Prostate gland (tissue), 2 donors: ENCODE measurements around the gene KNCN. TPM values are rescaled to one million over a fixed set of nuclear protein-coding genes. Genes with fewer than 3 reads are reported as not detected.

Source experiments
- DNase-seq: peaks from one replicate; pipeline ENCODE4 v3.0.0-alpha.2; 2019; ENCODE audit warnings: low spot score
- H3K27ac ChIP-seq, 2 donors: fragments of 200-600 bp; sonication (generic); 2 replicates each; pipeline ENCODE4 v1.5.1; 2017 to 2019
- H3K27me3 ChIP-seq: fragments of 200-600 bp; sonication (generic); replicated peaks from 2 replicates; pipeline ENCODE4 v1.5.1; 2019; ENCODE audit not compliant: insufficient read depth
- H3K36me3 ChIP-seq, 2 donors: fragments of 200-600 bp; sonication (generic); 1 replicate in 1 of 2; 2 replicates in 1 of 2; pipeline versions ENCODE4 v1.5.1 to v1.8.1; 2017 to 2019
- H3K4me1 ChIP-seq: fragments of 200-600 bp; sonication (generic); replicated peaks from 2 replicates; pipeline ENCODE4 v1.5.1; 2019
- H3K4me3 ChIP-seq, 2 donors: fragments of 200-600 bp; sonication (generic); 2 replicates each; pipeline ENCODE4 v1.5.1; 2017 to 2019
- H3K9me3 ChIP-seq: fragments of 200-600 bp; sonication (generic); 2 replicates; pipeline ENCODE4 v1.5.1; 2017
- POLR2A ChIP-seq: fragments of 450-650 bp; IDR thresholded peaks from one replicate; pipeline ENCODE4 v1.6.1; 2016; ENCODE audit warnings: antibody characterized with exemption, mild to moderate bottlenecking
- POLR2AphosphoS5 ChIP-seq: sonication (generic); formaldehyde crosslinking; IDR thresholded peaks from one replicate; pipeline ENCODE4 v1.6.1; 2017; ENCODE audit warnings: antibody characterized with exemption
- WGBS: methylation state at CpG from one replicate; pipeline ENCODE4 v1.1.5; 2018; 5-methylcytosine and 5-hydroxymethylcytosine counted together
- intact Hi-C: fragments of 100-400 bp; cut with DNase I; formaldehyde crosslinking; loops from one replicate; pipeline ENCODE4 v1.14.2; 2022
- total RNA-seq, 2 donors: library from RNA; depleted of rRNA; stranded (reverse); fragments of >200 nt; gene quantifications; one replicate each; pipeline ENCODE4 v1.1.0, GENCODE V29; 2016
- TF ChIP-seq, protein P1 (sequence below), 4 experiments: fragments of 200-600 bp in 2 of 4; fragments of 450-650 bp in 2 of 4; sonication (generic) in 2 of 4; IDR thresholded peaks; 1 replicate in 3 of 4; 2 replicates in 1 of 4; pipeline ENCODE4 v1.5.1; 2016 to 2019; ENCODE audit warnings: antibody characterized with exemption in 4 of 4, mild to moderate bottlenecking in 2 of 4, moderate library complexity in 2 of 4

The KNCN gene
- total RNA-seq, 2 donors from 2014 or later = not detected

DNA sequence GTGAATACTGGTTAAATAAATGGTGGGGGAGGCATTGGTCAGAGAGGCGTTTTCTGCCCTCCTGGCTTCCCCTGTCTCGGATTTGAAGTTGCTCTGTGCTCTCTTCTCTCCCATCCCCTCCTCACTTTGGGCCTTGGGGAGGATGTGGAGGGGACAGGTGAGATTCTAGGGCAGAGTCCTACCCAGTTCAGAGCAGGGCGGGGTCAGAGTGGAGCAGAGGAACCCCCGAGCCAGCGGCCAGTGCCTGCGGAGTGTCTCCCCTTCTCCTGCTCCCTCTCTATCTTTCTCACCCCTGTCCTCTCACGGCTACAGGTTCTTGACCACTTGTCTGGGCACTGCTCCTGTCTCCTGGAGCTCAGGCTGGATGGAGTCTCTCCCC, 8.1 kb downstream of the KNCN start:
- intact Hi-C loops = no loop called here
- 75% methylated on average over 7 of the region's 7 CpGs for WGBS
- no peak for DNase-seq
- Histone ChIP-seq H3K4me1 (no peaks in the 10 kb centered on the region), H3K27me3 (peaks cover 3% of the 10 kb centered on the region), H3K36me3 (no peaks in the 10 kb centered on the region), H3K9me3 (no peaks in the 10 kb centered on the region), H3K4me3 (no peak overlapping the region), H3K27ac (no peak overlapping the region)
- no peak for TF ChIP-seq POLR2AphosphoS5
- TF ChIP-seq POLR2A = no peak
- TF ChIP-seq, protein P1, sequence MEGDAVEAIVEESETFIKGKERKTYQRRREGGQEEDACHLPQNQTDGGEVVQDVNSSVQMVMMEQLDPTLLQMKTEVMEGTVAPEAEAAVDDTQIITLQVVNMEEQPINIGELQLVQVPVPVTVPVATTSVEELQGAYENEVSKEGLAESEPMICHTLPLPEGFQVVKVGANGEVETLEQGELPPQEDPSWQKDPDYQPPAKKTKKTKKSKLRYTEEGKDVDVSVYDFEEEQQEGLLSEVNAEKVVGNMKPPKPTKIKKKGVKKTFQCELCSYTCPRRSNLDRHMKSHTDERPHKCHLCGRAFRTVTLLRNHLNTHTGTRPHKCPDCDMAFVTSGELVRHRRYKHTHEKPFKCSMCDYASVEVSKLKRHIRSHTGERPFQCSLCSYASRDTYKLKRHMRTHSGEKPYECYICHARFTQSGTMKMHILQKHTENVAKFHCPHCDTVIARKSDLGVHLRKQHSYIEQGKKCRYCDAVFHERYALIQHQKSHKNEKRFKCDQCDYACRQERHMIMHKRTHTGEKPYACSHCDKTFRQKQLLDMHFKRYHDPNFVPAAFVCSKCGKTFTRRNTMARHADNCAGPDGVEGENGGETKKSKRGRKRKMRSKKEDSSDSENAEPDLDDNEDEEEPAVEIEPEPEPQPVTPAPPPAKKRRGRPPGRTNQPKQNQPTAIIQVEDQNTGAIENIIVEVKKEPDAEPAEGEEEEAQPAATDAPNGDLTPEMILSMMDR (IDR thresholded peaks at IDR 0.05) = no peak

DNA sequence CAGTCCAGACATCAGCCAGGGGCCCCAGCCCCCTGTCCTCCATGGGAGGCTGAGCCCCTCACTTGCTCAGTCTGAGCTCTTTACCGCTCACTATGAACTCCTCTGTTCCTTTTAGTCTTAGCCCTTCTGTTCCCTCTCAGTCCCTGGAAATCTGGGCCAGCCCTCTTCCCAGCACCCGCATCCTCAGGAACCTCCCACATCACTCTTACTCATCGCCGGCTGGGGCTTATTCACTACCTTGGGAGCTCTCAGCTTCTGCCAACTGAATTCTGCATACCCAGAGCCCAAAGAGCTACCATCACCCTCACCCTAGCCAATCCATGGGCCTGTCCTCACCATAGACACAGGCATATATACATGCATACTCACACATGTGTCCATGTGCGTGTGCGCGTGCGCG, 11.5 kb downstream of the KNCN start:
- no peak overlapping the region for H3K4me3 ChIP-seq
- intact Hi-C loops = no loop called here
- TF ChIP-seq, protein P1 (IDR thresholded peaks at IDR 0.05) = no peak
- no peak for TF ChIP-seq POLR2AphosphoS5
- TF ChIP-seq POLR2A = no peak
- no peak overlapping the region for H3K27ac ChIP-seq
- no peak for DNase-seq
- no peaks in the 10 kb centered on the region for H3K9me3 ChIP-seq
- 80% methylated on average over 9 of the region's 9 CpGs for WGBS
- peaks cover 3% of the 10 kb centered on the region for H3K27me3 ChIP-seq
- no peaks in the 10 kb centered on the region for H3K36me3 ChIP-seq
- no peaks in the 10 kb centered on the region for H3K4me1 ChIP-seq

DNA sequence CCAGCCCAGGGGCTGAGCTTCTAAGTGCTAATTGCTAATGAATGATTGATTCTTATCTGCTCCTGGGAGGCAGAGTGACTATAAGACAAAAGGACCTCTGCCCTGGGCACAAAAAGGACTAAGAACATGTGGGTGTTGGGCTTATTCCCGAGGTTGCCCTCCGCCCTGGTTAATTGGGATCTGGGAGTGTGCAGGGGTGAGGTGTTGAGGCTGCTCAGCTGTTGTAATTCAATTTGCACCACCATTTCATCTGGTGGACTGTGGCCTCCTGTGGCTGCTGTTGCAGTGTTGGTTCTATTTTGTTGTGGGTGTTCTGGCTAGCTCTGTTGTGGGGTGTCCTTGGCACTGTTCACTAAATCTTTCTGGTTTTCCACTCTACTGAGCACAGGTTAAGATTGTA, 13.3 kb downstream of the KNCN start:
- H3K4me3 ChIP-seq = no peak overlapping the region
- TF ChIP-seq POLR2AphosphoS5 = no peak
- H3K36me3 ChIP-seq = no peaks in the 10 kb centered on the region
- peaks cover 5% of the 10 kb centered on the region for H3K4me1 ChIP-seq
- intact Hi-C loops = no loop called here
- WGBS = 89% methylated on average over 2 of the region's 2 CpGs
- H3K27me3 ChIP-seq = no peaks in the 10 kb centered on the region
- H3K9me3 ChIP-seq = no peaks in the 10 kb centered on the region
- DNase-seq = no peak
- no peak overlapping the region for H3K27ac ChIP-seq

DNA sequence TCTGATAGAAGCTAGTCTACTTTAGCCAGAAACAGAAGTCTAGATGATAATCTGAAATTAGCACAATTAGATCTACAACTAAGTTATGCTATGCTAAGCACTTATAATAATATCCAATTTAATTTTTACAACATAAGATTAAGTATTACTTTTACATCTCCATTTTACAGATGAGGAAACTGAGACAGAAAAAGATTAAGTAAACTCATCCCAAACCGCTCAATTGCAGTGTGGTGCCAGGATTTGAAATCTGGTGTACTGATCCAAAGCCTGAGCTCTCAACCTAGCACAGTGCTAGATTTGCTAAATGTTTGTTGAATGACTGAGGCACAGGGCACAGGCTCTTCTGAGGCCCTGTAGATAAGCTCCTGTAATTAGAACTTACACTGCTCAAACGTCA, 13.8 kb downstream of the KNCN start:
- Histone ChIP-seq H3K27ac (no peak overlapping the region), H3K27me3 (no peaks in the 10 kb centered on the region), H3K4me1 (peaks cover 5% of the 10 kb centered on the region), H3K9me3 (no peaks in the 10 kb centered on the region), H3K36me3 (no peaks in the 10 kb centered on the region), H3K4me3 (no peak overlapping the region)
- no peak for TF ChIP-seq POLR2AphosphoS5
- TF ChIP-seq, protein P1 (IDR thresholded peaks at IDR 0.05) = no peak
- no peak for TF ChIP-seq POLR2A
- intact Hi-C loops = no loop called here
- WGBS = 74% methylated on average over 2 of the region's 2 CpGs
- no peak for DNase-seq

DNA sequence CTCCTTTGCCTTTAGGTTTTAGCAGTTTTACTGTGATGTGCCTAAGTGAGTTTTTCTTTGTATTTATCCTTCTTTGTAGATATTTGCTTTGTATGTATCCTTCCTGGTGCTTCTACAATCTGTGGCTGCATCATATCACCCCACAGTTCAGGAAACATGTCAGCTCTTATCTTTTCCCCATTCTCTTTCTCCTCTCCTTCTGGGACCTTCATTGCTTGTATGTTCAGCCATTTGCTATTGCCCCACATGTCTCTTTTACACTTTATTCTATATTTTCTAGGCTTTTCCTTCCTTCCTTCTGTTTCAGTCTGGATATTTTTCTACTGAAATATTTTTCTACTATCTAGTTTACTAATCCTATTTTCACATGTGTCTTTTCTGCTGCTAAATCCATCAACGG, 14.9 kb downstream of the KNCN start:
- H3K4me3 ChIP-seq = no peak overlapping the region
- no peak overlapping the region for H3K27ac ChIP-seq
- no peaks in the 10 kb centered on the region for H3K9me3 ChIP-seq
- H3K4me1 ChIP-seq = peaks cover 5% of the 10 kb centered on the region
- H3K36me3 ChIP-seq = no peaks in the 10 kb centered on the region
- 97% methylated on average over 1 of the region's 1 CpG for WGBS
- no peak for DNase-seq
- intact Hi-C loops = no loop called here
- TF ChIP-seq, protein P1 (IDR thresholded peaks at IDR 0.05) = no peak
- no peaks in the 10 kb centered on the region for H3K27me3 ChIP-seq

DNA sequence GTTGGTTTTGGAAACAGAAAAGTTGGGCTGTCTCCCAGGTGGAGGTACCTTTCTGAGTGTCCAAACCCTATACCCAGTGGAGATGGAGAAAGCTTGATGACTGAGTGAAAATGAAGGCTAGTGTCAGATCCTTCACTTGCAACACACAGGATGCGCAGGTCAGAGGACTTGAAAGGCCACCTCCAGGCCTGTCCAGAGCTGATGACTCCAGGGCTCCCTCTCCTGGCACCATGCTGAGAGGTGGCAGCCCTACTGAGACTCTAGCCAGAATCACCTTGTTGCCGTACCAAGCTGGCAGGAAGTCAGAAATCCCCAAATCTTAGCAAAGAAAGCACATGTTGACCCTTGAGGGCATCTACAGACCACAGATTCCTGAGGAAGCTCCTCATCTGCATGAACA, 16.4 kb downstream of the KNCN start:
- DNase-seq = no peak
- 68% methylated on average over 2 of the region's 2 CpGs for WGBS
- Histone ChIP-seq H3K4me1 (peaks cover 5% of the 10 kb centered on the region), H3K9me3 (no peaks in the 10 kb centered on the region), H3K27ac (no peak overlapping the region), H3K4me3 (no peak overlapping the region), H3K27me3 (no peaks in the 10 kb centered on the region), H3K36me3 (no peaks in the 10 kb centered on the region)
- no peak for TF ChIP-seq POLR2A
- TF ChIP-seq, protein P1 (IDR thresholded peaks at IDR 0.05) = peak in 1 of 4 experiments; percentile 30
- intact Hi-C loops = no loop called here
